ENCODE results near the gene TTLL10.

Gene TTLL10

DNA sequence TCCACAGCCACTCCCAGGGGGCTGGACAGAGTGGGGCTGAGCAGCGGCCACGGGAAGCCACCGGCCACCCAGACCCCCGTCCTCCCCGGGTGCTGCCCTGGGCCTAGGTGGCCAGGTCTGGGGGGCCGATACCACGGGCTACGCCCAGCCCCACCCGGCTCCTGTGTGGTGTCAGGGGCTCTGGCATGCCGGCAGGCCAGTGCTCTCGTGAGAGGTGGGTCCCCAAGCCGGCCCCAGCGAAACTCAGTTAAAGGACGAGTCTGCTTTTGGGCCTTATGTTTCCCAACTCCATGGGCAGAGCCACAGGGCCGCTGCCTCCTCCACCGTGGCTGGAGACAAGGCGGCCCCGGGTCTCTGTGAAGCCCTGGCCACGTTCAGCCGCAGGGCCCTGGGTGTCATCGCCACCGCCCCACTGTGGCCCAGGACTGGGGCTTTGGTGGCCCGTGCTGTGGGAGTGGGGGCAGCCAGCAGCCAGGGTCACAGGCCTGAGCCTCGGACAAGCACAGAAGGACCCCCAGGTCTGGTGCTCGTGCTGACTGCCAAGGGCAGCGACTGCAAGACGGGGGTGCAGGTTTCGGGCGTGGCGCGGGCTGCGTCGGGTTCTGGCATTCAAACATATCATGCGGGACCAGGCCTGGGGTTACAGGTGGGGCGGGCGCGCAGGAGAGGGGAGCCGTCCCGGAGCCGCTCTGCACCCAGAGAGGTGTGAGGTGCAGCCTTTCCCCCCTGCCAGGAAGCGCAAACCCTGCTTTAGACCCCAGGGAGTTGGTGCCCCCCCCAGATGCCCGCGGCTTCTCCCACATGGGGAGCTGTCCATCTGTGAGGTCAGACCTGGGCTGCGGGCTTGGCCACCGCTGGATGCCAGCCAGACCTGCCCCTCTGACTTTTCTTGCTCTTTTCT, 45.9 kb upstream of the TTLL10 start:
- CTCF ChIA-PET = no interaction called here

GRCh38 chr1:1128454-1129139, 45.1 kb upstream of the TTLL10 start:
- TF ChIP-seq L3MBTL2 (conservative IDR thresholded peaks at IDR 0.05) = no peak
- no peak for TF ChIP-seq FOXM1 (IDR thresholded peaks at IDR 0.05; ENCODE audit: borderline replicate concordance)
- TF ChIP-seq SP1 (IDR thresholded peaks at IDR 0.05) = no peak
- TF ChIP-seq PKNOX1 (IDR thresholded peaks at IDR 0.05) = no peak
- TF ChIP-seq FOXK2 (IDR thresholded peaks at IDR 0.05) = no peak
- no peak for TF ChIP-seq BHLHE40 (IDR thresholded peaks at IDR 0.05; ENCODE audit: borderline replicate concordance)
- TF ChIP-seq SUZ12 (IDR thresholded peaks at IDR 0.05) = no peak
- TF ChIP-seq FOXA1 (IDR thresholded peaks at IDR 0.05) = no peak
- no peak for TF ChIP-seq ELF4 (IDR thresholded peaks at IDR 0.05)
- no peak for TF ChIP-seq TARDBP (IDR thresholded peaks at IDR 0.05)
- TF ChIP-seq HDGF (IDR thresholded peaks at IDR 0.05; ENCODE audit: borderline replicate concordance) = no peak
- DNase-seq (ENCODE audit: extremely low spot score) = no peak
- POLR2A ChIA-PET = no interaction called here
- CTCF ChIA-PET = no interaction called here

More for the DNA sequence above, 45.9 kb upstream of the TTLL10 start:
- POLR2A ChIA-PET = no interaction called here
- TF ChIP-seq BHLHE40 (IDR thresholded peaks at IDR 0.05; ENCODE audit: borderline replicate concordance) (no peak), PKNOX1 (IDR thresholded peaks at IDR 0.05) (no peak), SP1 (IDR thresholded peaks at IDR 0.05) (no peak), FOXK2 (IDR thresholded peaks at IDR 0.05) (no peak)
- no peak for DNase-seq (ENCODE audit: extremely low spot score)

DNA sequence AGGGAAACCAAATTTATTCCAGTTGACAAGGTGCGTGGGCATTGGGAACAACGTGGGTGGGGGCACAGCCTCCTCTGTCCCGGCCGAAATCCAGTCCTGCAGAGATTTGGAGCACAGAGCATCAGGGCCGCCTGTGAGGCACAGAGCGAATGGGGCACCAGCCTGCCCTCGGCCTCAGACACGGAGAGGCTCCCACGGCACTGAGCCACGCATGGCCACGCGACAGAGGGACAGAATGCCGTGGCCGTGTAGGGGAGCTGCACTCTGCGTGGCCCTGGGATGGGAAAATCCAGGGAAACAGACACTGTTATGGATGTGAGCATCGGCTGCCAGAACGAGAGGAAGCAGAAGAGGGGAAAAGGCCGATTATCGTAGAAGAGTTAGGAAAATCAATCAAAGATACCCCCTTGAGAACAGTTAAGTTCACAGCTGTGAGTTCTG, 44.3 kb upstream of the TTLL10 start:
- no peak for DNase-seq (ENCODE audit: extremely low spot score)
- ChIA-PET POLR2A (no interaction called here), CTCF (interaction anchor here (0.6 kb wide), 1 partner anchor 211 kb away, joined by 3 read pairs; no protein-coding TSS in a partner anchor)
- TF ChIP-seq FOXM1 (IDR thresholded peaks at IDR 0.05; ENCODE audit: borderline replicate concordance) (no peak), LEF1 (IDR thresholded peaks at IDR 0.05; ENCODE audit: borderline replicate concordance) (no peak), ELF4 (IDR thresholded peaks at IDR 0.05) (no peak)

- no peak for TF ChIP-seq NFRKB (IDR thresholded peaks at IDR 0.05)
- no peak for TF ChIP-seq CTBP1 (IDR thresholded peaks at IDR 0.05; ENCODE audit: borderline replicate concordance)
- TF ChIP-seq PKNOX1 (IDR thresholded peaks at IDR 0.05) = no peak
- no peak for TF ChIP-seq SUZ12 (IDR thresholded peaks at IDR 0.05)
- no peak for TF ChIP-seq L3MBTL2 (conservative IDR thresholded peaks at IDR 0.05)
- TF ChIP-seq FOXK2 (IDR thresholded peaks at IDR 0.05) = no peak
- no peak for TF ChIP-seq ZNF384 (IDR thresholded peaks at IDR 0.05)
- TF ChIP-seq SP1 (IDR thresholded peaks at IDR 0.05) = no peak
- no peak for TF ChIP-seq ELF4 (IDR thresholded peaks at IDR 0.05)
- TF ChIP-seq ARNT (IDR thresholded peaks at IDR 0.05) = no peak
- POLR2A ChIA-PET = no interaction called here
- no peak for DNase-seq (ENCODE audit: extremely low spot score)
- CTCF ChIA-PET = interaction anchor here (0.7 to 1.0 kb wide), 2 partner anchors 11 to 65 kb away, joined by 3 read pairs; no protein-coding TSS in a partner anchor
These were observed 43.2 kb upstream of the TTLL10 start for GRCh38 chr1:1130206-1131120.

- no peak for TF ChIP-seq ELF4 (IDR thresholded peaks at IDR 0.05)
- no peak for DNase-seq (ENCODE audit: extremely low spot score)
- ChIA-PET POLR2A (no interaction called here), CTCF (no interaction called here)
These were observed 41.4 kb upstream of the TTLL10 start for GRCh38 chr1:1132042-1132950.

Data from HEK293T (cell line).